Keratinocyte (primary cell): ENCODE data around the gene SKAP1.

ENCODE experiments used
- CTCF ChIP-seq, 3 experiments: IDR thresholded peaks in 1 of 3; conservative IDR thresholded peaks in 1 of 3; optimal IDR thresholded peaks in 1 of 3; 2 replicates in 2 of 3; 3 replicates in 1 of 3; pipeline versions ENCODE3 to v1.5.1; 2011; ENCODE audit warnings: low read length in 3 of 3, mild to moderate bottlenecking in 3 of 3, moderate library complexity in 2 of 3, control low read depth in 1 of 3, inconsistent platforms in 1 of 3; ENCODE audit not compliant: insufficient read depth in 2 of 3; ENCODE audit errors: extremely low read depth in 1 of 3
- EZH2 ChIP-seq: IDR thresholded peaks from one replicate; pipeline ENCODE4 v1.6.1; 2012; ENCODE audit warnings: inconsistent platforms, mild to moderate bottlenecking, low read length, moderate library complexity

- TF ChIP-seq CTCF (optimal IDR thresholded peaks at IDR 0.05 in 1 of 3, IDR thresholded peaks at IDR 0.05 in 1 of 3, conservative IDR thresholded peaks at IDR 0.05 in 1 of 3; ENCODE audit: extremely low read depth in 1 of 3, insufficient read depth in 2 of 3, low read length in 3 of 3) (no peak), EZH2 (no peak)
Observed at GRCh38 chr17:48393283-48393682, 36.7 kb downstream of the SKAP1 start.
